Bone marrow (tissue), 2 donors: Measurements from ENCODE around the gene SIRT3.
A peak's percentile ranks its signal among the peaks of the same experiment; 100 is the strongest.
"Not testable (repeated sequence)": the region's sequence is repeated elsewhere in the genome, so short reads cannot be mapped to it uniquely, and the experiment has no call there.

Experiments
- DNase-seq, 2 donors: peaks; one replicate each; lab custom pipeline; 2025; lab: John Stamatoyannopoulos, UW

SIRT3 gene

DNA sequence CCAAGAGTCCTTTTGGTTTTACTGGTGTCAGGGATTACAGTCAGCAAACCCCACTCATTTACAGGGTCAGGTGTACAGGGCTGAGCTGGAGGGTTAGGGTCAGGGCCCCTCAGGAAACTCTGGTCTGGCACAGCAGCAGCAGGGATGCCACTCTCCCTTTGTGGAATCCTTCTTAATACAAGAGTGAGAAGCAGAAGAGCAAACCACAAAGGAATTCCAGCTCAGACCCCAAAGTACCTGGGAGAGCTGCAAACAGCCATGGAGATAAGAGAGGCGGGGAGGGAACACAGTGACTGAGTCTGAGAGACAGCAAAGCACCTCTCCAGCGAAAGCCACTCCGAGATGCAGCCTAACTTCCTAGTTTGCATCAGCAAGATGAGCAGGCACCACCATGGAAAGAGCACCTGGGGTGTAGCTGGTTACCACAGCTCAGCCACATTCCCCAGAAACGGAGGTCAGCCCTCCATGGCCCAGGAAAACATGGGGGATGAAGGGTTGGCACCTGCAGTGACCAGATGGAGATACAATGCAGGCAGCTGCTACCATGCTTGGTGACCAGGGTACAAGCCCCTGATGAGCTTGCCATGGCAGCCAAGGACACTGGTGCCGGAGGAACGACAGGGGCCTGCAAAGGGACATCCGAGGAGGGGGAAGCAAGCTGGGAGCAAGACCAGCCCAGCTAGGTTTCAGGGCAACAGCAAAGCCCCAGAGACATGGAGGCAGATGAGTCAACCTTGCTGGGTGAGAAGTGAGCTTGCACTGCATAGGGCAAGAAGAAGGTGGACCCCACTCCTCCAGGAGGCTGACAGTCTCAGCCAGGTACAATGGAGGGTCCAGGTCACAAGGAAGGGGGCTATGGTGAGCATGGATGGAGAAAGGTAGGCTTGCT is 32.8 kb downstream of the SIRT3 start:
- DNase-seq, result no peak

DNA sequence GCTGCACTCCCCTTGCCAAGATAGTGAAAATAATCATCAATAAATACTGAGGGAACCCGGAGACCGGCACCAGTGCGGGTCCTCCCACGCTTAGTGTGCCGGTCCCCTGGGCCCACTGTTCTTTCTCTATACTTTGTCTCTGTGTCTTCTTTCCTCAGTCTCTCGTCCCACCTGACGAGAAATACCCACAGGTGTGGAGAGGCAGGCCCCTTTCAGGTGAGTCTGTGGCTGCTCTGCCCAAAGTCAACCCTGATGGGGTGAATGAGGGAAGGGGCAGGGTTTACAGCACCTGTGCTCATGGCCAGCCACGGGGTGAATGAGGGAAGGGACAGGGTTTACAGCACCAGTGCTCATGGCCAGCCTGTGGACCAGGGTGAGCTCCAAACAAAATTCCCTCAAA is 33.7 kb downstream of the SIRT3 start:
- DNase-seq, result no peak

GRCh38 chr11:201966-202365 is 34.2 kb downstream of the SIRT3 start:
- peak in 1 of 2 donors; percentile 34 for DNase-seq

DNA sequence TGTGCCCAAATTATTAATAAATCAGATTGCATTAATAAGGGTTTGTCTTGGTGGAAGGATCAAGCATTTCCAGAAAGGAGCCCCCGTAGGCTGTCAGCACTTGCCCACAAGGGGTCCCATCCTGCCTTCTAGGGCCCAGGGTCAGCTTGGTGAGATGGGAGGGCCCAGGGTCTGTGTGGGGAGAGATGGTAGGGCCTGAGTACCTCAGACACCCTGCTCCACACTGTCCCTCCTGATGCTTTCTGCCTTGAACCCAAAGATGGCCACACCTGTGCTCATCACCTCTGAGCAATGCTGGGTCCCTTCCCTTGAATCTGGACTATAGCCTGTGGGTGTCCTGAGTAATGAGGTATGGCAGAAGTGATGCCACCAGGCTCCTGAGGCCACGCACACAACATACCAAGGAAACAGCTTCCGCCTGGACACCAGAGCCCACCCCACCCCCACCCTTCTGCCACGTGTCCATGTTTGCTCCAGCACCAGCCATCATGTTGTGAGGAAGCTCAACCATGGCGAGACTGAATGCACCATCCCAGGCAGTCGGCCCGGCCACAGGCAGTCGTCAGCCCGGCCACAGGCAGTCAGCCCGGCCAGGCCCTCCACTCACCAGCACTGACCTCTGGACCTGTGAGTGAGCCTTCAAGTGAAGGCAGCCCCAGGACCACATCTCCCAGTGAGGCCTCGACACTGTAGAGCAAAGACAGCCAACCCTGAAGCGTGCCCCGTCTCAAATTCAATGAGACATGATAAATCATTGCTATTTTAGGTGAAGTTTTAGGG is 35.7 kb downstream of the SIRT3 start:
- DNase-seq, result no peak

- DNase-seq, result no peak
These were observed 36.4 kb downstream of the SIRT3 start for GRCh38 chr11:199782-200181.

DNA sequence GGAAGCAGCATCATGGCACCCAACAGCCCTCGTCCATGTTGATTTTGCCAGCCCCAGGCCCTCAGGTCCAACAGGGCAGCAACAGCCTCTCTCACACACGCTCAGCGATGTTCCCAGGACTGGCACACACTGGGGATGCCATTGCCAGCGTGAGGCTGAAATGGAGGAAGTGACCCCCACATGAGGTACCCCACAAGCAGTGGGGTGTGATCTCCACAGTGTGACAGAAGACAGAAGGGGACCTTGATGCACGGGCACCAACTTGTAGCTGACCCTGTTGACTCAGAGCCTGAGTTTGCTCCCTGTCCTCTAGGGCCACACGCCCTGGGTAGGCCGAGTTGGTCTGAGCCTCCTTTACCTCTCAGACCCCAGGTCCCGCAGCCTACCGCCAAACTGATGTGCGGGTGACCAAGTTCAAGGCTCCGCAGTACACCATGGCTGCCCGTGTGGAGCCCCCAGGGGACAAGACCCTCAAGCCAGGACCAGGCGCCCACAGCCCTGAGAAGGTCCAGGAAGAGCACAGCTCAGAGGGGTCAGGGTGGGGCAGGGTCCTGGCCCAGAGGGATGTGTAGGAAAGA is 37.0 kb downstream of the SIRT3 start:
- DNase-seq, result no peak

DNA sequence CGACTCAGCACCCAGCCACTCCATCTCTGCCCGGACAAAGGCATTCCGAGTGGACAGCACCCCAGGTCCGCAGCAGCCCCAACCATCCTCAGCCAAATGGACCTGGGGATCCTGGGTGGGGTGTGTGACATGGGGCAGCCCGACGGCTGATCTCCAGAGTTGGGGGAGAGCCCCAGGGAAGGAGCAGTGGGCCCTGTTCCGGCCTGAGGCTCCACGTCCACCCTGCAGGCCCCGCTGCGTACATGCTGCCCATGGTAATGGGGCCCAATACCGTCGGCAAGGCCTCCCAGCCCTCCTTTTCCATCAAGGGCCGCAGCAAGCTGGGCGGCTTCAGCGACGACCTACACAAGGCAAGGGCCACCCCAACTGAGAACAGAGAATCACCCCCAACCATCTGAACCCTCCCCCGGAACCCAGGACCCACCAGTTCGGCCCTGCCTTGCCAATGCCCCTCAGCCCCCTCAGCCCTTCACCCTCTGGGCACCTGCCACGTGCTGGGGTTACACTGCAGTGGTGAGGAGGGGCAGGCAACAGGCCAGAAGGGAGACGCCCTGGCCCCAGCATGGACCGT is 37.8 kb downstream of the SIRT3 start:
- no peak for DNase-seq

DNA sequence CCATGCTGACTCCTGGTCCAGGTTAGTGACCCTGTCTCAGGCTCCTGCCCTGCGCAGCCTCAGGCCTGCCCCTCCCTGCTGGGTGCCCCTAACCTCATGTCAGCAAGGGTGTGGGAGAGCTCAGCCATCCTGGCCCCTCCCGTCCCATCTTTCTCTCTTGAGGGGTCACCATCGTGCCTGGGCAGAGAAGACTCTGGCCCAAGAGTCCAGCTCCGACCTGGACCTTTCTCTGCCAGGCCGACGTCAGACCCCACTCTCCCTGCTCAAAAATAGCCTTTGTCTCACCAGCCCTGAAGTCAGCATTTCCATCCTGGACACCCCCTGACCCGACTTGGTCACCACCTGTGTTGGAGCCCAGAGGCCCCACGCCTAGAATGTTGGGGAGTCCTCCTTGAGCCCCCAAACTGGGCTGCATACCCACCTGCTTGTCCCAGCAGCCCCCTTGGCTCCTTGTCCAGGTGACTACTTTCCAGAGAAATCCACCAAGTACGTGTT is 38.4 kb downstream of the SIRT3 start:
- DNase-seq, result no peak

GRCh38 chr11:196786-197731 is 39.1 kb downstream of the SIRT3 start:
- no peak for DNase-seq

DNA sequence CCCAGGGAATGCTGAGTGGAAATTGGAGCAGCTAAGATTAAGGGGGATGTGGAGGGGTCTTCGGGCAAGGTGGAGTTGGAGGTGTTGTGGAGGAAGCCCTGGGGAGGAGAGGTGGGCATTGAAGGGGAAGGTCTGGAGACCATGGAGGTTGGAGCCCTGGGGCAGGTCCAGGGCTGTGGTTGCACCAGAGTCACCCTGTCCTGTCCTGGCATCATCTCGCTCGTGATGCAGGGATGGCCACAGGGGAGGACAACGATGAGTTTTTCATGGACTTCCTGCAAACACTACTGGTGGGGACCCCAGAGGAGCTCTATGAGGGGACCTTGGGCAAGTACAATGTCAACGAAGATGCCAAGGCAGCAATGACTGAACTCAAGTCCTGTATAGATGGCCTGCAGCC is 42.7 kb downstream of the SIRT3 start:
- not testable (repeated sequence) for DNase-seq

DNA sequence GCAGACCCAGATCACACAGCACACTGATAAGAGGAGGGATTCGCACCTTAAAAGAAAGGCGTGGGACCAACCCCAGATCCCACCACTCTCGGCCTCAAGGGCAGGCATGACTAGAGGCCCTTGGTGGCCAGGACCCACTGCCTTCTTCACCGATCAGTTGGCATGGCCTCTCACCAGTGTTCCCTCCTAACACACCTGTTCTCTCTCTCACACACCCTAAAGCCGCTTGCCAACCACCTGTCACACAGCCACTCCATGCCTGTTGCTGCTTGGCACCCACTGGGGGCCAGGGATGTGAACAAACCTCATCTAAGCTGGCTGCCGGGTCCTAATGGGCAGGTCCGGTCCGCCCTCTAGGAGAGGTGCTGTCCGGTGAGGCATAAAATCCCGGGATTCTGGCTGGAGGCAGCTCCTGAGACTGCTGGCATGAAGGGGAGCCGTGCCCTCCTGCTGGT is 43.4 kb downstream of the SIRT3 start, which contains the start of gene SCGB1C1:
SCGB1C1 (plus strand) TSS at position 405 of the 455 bp plus-strand sequence; CDS start at position 427, 22 bp downstream.
- DNase-seq, result not testable (repeated sequence)

- not testable (repeated sequence) for DNase-seq
These were observed 44.4 kb downstream of the SIRT3 start for GRCh38 chr11:191490-192478.

DNA sequence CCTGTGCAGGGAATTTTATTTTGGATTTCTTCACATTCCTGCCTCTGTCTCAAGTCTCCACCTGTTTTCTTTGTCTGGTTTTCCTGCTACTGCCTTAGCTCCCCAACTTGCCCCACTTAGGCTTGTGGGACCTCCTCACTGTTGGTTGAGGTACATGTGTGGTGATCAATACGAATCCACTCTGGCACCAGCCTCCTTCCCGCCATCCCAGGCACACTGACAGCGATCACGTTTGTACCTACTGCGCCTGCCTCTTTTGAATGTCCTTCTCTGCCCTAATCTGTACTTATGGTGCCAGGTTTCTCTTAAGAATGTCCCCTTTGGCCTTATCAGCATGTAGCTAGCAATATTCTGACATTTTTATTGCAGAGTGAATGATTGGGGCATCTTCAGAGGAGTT is 45.6 kb downstream of the SIRT3 start:
- not testable (repeated sequence) for DNase-seq

DNA sequence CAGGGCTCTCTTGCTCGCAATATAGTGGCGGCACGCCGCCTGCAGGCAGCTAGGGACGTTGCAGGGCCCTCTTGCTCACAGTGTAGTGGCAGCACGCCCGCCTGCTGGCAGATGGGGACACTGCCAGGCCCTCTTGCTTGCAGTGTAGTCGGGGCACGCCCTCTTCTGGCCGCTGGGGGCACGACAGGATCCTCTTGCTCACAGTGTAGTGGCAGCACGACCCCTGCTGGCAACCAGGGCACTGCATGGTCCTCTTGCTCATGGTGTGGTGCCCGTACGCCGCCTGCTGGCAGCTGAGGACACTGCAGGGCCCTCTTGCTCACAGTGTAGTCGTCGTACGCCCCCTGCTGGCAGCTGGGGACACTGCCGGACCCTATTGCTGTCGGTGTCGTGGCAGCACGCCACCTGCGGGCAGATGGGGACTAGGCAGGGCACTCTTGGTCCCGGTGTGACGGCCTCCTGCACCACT is 46.3 kb downstream of the SIRT3 start:
- DNase-seq, result not testable (repeated sequence)

- DNase-seq, result not testable (repeated sequence)
These were observed 46.9 kb downstream of the SIRT3 start for GRCh38 chr11:189200-189783.

DNA sequence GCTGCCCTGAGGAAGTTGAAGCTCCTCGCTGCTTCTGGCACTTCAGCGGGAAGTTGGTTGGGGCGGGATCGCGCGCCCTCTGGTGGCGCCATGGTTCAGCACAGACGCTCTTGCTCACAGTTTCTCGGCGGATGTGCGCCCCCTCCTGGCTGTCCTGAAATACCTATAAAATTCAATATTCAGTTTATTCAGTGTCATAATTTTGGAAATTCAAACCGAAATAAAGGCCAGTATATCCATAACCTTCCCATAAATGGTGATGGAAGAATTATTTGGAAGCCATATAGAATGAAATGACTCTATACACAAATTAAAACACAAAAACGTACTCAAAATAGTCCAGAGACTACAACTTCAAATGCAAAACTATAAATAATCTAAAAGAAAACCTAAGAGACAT is 55.9 kb downstream of the SIRT3 start:
- not testable (repeated sequence) for DNase-seq
